SKM-1 treated with dmso at 0.1 percent for 144 hours (cell line): ENCODE results near the gene PCDH9.

Experiments used
- DNase-seq: peaks from one replicate; lab custom pipeline; 2025; ENCODE audit not compliant: unreplicated experiment; lab: John Stamatoyannopoulos, UW

PCDH9 gene

GRCh38 chr13:67225252-67226159, 4.6 kb downstream of the PCDH9 start:
- DNase-seq, result no peak

DNA sequence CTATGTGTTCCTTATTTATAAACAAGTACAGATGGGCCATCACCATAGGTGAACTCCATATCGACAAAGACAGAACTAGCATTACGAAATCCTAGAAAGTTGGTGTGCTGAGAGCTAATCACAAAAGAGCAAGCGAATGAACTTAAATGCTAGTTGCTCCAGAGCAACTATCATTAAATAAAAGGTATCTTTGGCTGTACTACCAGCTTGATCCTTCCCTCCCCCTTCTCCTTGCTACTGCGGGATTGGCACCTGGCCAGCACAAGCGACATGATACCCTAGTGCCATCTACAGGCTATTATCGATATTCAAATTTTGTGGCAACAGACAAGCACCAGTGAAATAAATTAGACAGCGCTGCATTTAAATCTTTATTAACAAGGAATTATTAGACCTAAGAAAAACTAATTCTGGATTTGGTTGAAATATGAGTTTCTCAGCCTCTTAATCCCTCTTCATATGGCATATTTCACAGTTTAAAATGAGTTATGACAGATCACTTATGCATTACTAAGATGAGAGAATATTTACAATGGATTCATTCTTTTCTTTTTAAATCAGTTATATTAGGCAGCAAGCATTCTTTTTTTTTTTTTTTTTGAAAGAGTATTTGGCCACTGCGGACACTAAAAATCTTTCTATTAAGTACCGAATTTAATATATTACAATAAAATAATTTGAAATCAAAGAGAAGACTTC, 5.8 kb downstream of the PCDH9 start:
- DNase-seq, result peak; percentile 62

- DNase-seq, result no peak
Measured at GRCh38 chr13:67223742-67224141, 6.4 kb downstream of the PCDH9 start.

DNA sequence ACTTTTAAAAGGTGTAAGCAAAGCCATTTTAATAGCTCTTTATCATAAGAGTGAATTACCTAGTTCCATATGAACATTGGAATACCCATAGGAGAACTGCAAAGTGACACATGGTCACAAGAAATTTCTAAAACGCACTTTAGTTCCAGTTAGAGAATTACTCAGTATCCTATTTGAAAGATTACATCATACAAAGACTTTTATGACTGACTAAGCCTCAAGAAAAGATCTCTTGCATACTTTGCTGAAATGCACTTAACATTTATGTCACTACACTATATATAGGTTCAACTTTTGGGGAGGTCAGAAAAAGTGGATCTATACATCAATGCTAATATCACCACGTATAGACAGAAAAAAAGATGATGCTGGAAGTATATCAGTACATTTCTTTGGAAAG, 7.1 kb downstream of the PCDH9 start:
- DNase-seq, result no peak

DNA sequence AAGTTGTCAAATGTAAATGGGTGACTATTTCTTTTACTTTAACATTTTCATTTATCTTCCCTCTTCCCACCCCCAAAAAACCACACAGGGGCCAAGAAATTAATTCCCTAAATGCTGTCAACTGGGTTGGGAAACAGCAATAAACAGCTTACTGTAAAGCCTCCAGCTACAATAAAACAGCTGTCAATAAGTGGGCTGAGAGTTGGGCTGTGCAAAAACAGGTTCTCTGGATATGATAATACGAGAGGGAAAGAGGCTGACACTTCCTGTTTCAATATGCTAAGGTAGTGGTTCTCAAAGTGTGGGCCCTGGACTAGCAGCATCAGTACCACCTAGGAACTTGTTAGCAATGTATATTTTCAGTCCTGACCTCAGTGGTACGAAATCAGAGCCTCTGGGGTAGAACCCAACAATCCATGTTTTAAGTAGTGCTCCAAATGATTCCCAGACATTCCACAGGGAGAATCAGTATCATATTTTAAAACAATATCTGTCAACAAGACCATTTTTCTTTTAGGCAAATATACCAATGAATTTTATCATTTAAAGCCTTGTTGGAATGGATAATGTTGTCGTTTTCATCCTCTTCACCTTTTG, 8.4 kb downstream of the PCDH9 start:
- no peak for DNase-seq

GRCh38 chr13:67219113-67219512, 11.0 kb downstream of the PCDH9 start:
- DNase-seq, result no peak

- no peak for DNase-seq
Measured at GRCh38 chr13:67217880-67218279, 12.3 kb downstream of the PCDH9 start.

DNA sequence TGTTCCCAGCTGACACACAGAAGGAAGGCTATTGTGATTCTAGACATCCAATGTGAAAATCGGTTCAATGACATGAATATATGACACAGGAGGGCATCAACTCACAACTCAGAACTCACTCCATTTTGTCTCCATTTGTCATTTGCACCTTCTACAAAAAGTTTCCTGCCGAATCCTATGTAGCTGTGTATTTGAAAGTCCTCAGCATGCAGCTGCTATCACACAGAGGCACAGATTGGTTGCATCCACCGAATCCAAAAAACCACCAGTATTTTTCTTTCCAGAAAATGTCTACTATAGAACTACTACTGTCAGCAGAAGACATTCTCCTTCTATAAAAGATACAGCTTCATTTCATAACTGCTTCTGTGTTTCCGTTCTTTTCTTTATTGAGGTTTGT, 13.3 kb downstream of the PCDH9 start:
- DNase-seq, result no peak

DNA sequence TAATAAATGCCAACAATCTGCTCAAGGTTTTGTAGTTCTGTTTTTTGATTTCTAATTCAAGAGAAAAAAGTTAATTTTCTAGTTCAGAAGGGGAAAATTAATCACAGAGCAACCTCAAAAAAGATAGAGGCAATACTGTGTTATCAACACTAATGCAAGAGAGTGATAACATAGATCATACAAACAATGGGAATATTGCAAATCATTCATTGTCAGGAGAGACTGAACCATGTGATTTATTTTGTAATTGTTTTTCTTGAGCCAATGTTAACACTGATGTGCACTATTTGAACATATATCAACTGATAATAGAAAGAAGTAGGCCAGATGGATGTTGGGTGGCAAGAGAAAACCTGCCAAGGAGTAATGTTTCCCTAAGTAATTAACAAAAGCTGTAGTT, 19.9 kb downstream of the PCDH9 start:
- DNase-seq, result no peak

DNA sequence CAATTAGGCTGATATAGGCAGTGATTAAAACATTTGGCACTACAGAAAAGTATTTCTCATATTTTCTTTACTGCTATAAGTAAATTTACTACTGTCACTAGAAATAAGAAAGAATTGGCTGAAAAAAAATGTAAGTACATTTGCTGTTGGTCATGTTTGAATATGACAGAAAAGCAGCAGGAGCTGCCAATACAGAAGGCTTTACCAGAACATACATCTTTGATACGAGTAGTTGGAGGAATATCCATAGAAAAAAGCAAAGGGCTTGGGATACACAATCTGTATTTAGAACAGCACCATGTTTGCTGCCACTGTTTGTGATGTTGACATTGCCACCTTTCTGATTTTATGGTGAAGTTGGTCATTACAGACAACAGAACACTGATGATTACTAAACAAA, 21.6 kb downstream of the PCDH9 start:
- DNase-seq, result no peak

DNA sequence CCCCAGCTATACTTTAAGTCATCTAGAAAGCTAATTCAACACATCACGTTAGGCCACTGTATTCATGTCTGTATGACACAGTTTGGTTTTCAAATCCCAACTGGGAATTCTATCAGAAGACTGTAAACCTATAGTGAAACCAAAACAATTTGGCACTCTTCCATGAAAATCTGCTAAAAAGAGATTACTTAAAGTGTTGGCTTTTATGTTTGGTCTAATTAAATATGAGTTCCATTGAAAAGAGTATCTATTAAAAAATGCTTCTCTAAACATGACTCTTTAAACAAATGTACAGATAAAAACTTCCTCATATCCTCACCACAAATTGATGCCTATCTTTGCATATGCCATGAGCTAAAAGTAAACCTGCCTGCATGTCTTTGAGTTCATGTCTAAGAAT, 25.4 kb downstream of the PCDH9 start:
- no peak for DNase-seq

- DNase-seq, result no peak
Measured at GRCh38 chr13:67200605-67201004, 29.5 kb downstream of the PCDH9 start.

DNA sequence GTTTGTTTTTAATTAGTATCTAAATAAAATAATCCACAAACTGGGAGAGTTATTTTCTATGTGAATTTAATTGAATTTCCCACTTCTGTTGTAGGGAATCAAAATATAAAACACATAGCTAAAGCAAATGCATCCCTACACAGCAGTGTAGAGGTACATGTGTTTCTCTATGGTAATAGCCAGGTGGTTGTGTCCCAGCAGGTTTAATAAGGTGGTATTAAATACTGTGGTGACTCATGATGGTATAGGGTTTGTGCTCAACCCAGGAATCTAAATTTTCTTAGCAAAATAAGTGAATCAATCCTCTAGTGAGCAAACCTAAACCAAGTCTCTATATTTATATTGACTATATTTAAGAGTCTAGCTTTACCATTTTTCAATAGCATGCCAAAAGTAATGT, 30.0 kb downstream of the PCDH9 start:
- no peak for DNase-seq

- DNase-seq, result no peak
Measured at GRCh38 chr13:67197704-67198103, 32.4 kb downstream of the PCDH9 start.

DNA sequence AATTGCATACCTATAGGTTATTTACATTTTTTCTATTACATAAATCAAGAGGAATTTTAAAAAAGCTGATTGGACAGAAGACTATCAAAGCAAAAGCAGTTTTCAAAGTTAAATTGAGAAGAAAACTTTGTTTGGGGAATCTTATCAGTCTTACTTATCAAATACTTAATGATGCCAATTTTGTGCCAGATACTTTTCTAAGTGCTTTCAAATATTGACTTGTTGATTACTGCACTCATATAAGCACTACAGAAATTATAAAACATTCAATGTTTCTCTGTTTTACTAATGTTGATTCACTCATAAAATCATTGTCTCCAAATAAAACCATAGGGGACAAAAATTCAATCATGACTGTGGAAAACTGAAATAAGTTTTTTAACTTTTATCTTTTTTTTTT, 36.2 kb downstream of the PCDH9 start:
- DNase-seq, result no peak

- DNase-seq, result no peak
Measured at GRCh38 chr13:67192751-67193150, 37.4 kb downstream of the PCDH9 start.

DNA sequence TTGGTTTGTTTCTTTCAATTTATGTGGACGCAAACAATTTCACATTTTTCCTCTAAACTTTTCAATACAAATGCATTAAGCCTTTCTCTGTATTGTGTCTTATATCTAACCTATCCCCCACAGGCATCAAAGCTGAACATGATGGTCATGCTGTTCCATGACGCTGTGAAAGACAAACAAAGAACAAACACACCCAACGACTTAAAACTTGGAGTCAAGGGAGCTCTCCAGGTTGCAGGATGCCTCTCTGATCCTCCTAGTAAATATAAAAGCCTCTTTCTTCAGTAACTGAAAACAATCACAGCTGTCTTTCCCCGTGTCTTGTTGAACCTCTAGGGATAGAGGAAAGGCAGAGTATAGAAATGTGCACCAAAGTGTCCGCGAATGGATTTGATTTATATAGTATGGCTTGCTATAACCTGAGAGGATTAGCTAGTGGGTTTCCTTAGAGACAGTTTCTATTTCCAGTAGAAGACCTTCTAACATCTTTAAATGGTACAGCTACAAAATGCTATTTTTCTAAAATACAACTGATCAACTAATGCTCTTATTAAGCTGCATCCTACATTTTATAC, 43.1 kb downstream of the PCDH9 start:
- no peak for DNase-seq

GRCh38 chr13:67184247-67184646, 45.9 kb downstream of the PCDH9 start:
- no peak for DNase-seq

GRCh38 chr13:67183151-67183550, 47.0 kb downstream of the PCDH9 start:
- DNase-seq, result no peak

DNA sequence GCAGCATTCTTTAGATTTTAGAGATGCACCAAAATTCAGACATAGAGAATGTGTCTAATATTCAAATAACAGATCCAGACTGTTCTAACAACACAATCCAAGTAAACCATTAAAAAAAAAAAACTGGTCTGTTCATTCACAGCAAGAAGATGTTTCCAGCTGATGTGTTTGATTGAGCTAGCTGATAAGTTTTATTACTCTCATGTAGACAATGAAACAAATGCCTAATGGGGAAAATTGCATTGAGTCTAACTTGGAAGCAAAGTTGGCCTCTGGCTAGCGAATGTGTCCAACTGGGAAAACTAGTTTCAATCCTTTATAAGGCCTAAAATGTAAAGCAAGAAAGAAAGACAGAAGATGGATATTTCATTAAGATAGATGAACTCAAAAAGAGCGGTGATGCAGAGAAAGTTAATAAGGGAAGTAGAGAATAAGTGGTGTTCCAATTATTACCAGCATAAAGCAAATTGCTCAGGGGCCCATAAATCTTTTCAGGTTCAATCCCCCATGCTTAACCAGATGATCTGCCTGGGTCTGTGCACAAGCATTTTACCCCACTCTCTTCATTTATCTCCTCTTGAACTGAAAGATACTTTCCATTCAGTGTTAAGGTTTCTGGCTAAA, 54.2 kb downstream of the PCDH9 start:
- DNase-seq, result no peak

- no peak for DNase-seq
Measured at GRCh38 chr13:67168384-67168783, 61.8 kb downstream of the PCDH9 start.
